ENCODE data around the gene UCN. TPM values are rescaled to one million over a fixed set of nuclear protein-coding genes. Genes with fewer than 3 reads are reported as not detected.
"Not testable (repeated sequence)": the region's sequence is repeated elsewhere in the genome, so short reads cannot be mapped to it uniquely, and the experiment has no call there.

UCN gene
- total RNA-seq, 1 experiment from 2014 or later: 1.5 TPM

DNA sequence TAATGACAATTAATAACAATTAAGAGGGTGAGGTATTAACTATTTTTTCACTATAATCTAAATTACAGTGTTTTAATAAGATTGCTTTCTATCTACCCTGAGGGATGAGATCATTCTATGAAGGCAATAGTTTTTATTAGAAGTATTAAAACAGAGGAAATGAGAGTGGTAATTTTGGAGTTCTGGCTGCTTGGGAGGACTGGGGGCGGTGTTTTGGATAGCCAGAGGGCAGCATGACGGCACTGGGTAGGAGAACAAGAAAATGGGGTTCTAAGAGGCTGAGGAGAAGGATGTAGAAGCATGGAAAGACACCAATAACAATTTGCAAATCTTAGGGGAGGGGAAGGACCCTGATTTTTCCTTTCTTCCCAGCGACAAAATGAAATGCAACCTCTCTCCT lies 38.1 kb downstream of the UCN start:
- H4K20me1 ChIP-seq (ENCODE audit: control insufficient read depth, insufficient read depth, insufficient read length): no peaks in the 10 kb centered on the region
- H3K23ac ChIP-seq (ENCODE audit: insufficient read length, low read depth, low read length): no peak overlapping the region
- no peaks in the 10 kb centered on the region for H3K79me1 ChIP-seq (ENCODE audit: insufficient read depth, low read depth, low read length, poor library complexity, severe bottlenecking)
- H3K4ac ChIP-seq (ENCODE audit: low read depth, low read length): no peak overlapping the region
- WGBS (ENCODE audit: extremely low coverage, insufficient read length, low lambda C conversion rate): no CpG with 5 or more reads among the region's 3 CpGs
- H3K4me1 ChIP-seq (ENCODE audit: insufficient read depth, low read length): no peaks in the 10 kb centered on the region
- Mint-ChIP-seq H3K9me3 (peaks cover 0 to 2% of the 10 kb centered on the region in 2 experiments; a peak in 2 of 5 replicates), H3K27ac (no peak overlapping the region), H3K4me3 (no peak overlapping the region), H3K36me3 (ENCODE audit: insufficient read depth in 1 of 3, low read depth in 3 of 3) (no peaks in the 10 kb centered on the region; a peak in 2 of 7 replicates), H3K27me3 (ENCODE audit: low read depth) (peaks cover 16% of the 10 kb centered on the region), H3K4me1 (peaks cover 9 to 14% of the 10 kb centered on the region in 2 experiments)
- no peak overlapping the region for H3T11ph ChIP-seq (ENCODE audit: low read length)
- no peak overlapping the region for H3K18ac ChIP-seq (ENCODE audit: insufficient read length, low read depth, low read length)
- no peak overlapping the region for H2AK5ac ChIP-seq (ENCODE audit: insufficient read length, low read length)
- no peak overlapping the region for H3K14ac ChIP-seq (ENCODE audit: insufficient read depth, low read length)
- H2BK20ac ChIP-seq (ENCODE audit: low read depth, low read length, poor library complexity, severe bottlenecking): no peak overlapping the region
- no peak overlapping the region for H2AFZ ChIP-seq (ENCODE audit: low read length)
- H2BK12ac ChIP-seq (ENCODE audit: insufficient read length, low read depth, low read length): no peak overlapping the region
- no peaks in the 10 kb centered on the region for H3K23me2 ChIP-seq (ENCODE audit: insufficient read length, low read depth, low read length, poor library complexity, severe bottlenecking)
- H3K79me2 ChIP-seq (ENCODE audit: insufficient read depth, low read length): no peaks in the 10 kb centered on the region
- H3K9ac ChIP-seq (ENCODE audit: extremely low read depth, insufficient read length, low read length): no peak overlapping the region
- H3K27me3 ChIP-seq (ENCODE audit: insufficient read depth, low read length): peaks cover 10% of the 10 kb centered on the region; the same call in 1 of the 2 replicates
- H3K9me3 ChIP-seq (ENCODE audit: control insufficient read depth, low read depth, low read length): no peaks in the 10 kb centered on the region
- DNase-seq: no peak
- no peak overlapping the region for H4K91ac ChIP-seq (ENCODE audit: insufficient read length, low read depth, low read length)
- H3K56ac ChIP-seq (ENCODE audit: insufficient read length, low read depth, low read length): no peak overlapping the region
- H3K4me2 ChIP-seq (ENCODE audit: insufficient read depth, insufficient read length, low read length): no peak overlapping the region
- TF ChIP-seq, protein P1, sequence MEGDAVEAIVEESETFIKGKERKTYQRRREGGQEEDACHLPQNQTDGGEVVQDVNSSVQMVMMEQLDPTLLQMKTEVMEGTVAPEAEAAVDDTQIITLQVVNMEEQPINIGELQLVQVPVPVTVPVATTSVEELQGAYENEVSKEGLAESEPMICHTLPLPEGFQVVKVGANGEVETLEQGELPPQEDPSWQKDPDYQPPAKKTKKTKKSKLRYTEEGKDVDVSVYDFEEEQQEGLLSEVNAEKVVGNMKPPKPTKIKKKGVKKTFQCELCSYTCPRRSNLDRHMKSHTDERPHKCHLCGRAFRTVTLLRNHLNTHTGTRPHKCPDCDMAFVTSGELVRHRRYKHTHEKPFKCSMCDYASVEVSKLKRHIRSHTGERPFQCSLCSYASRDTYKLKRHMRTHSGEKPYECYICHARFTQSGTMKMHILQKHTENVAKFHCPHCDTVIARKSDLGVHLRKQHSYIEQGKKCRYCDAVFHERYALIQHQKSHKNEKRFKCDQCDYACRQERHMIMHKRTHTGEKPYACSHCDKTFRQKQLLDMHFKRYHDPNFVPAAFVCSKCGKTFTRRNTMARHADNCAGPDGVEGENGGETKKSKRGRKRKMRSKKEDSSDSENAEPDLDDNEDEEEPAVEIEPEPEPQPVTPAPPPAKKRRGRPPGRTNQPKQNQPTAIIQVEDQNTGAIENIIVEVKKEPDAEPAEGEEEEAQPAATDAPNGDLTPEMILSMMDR (conservative IDR thresholded peaks at IDR 0.05): no peak
- no peak overlapping the region for H4K5ac ChIP-seq (ENCODE audit: insufficient read length, low read depth, low read length)
- no peak overlapping the region for H4K8ac ChIP-seq (replicated peaks; ENCODE audit: insufficient read length, low read depth, low read length)
- H2BK15ac ChIP-seq (ENCODE audit: low read depth, low read length): no peak overlapping the region
- H2BK5ac ChIP-seq (ENCODE audit: insufficient read length, low read length): no peak overlapping the region
- H2BK120ac ChIP-seq (ENCODE audit: low read depth, low read length, poor library complexity, severe bottlenecking): no peak overlapping the region
- no peak overlapping the region for H3K27ac ChIP-seq (ENCODE audit: insufficient read length, low read depth, low read length)

GRCh38 chr2:27268296-27268695 lies 39.9 kb downstream of the UCN start:
- not testable (repeated sequence) for H4K91ac ChIP-seq (ENCODE audit: insufficient read length, low read depth, low read length); H3K4me3 Mint-ChIP-seq; DNase-seq; H3K18ac ChIP-seq (ENCODE audit: insufficient read length, low read depth, low read length); H3T11ph ChIP-seq (ENCODE audit: low read length); H3K9ac ChIP-seq (ENCODE audit: extremely low read depth, insufficient read length, low read length); H2BK5ac ChIP-seq (ENCODE audit: insufficient read length, low read length); H4K20me1 ChIP-seq (ENCODE audit: control insufficient read depth, insufficient read depth, insufficient read length); H4K8ac ChIP-seq (replicated peaks; ENCODE audit: insufficient read length, low read depth, low read length); H3K4me1 ChIP-seq (ENCODE audit: insufficient read depth, low read length); H3K14ac ChIP-seq (ENCODE audit: insufficient read depth, low read length); H3K56ac ChIP-seq (ENCODE audit: insufficient read length, low read depth, low read length); H2BK12ac ChIP-seq (ENCODE audit: insufficient read length, low read depth, low read length); H3K9me3 Mint-ChIP-seq; H2BK15ac ChIP-seq (ENCODE audit: low read depth, low read length); H3K4ac ChIP-seq (ENCODE audit: low read depth, low read length); H4K5ac ChIP-seq (ENCODE audit: insufficient read length, low read depth, low read length); H2BK20ac ChIP-seq (ENCODE audit: low read depth, low read length, poor library complexity, severe bottlenecking); H3K79me1 ChIP-seq (ENCODE audit: insufficient read depth, low read depth, low read length, poor library complexity, severe bottlenecking); H2AK5ac ChIP-seq (ENCODE audit: insufficient read length, low read length); H3K23ac ChIP-seq (ENCODE audit: insufficient read length, low read depth, low read length); H3K27ac ChIP-seq (ENCODE audit: insufficient read length, low read depth, low read length); H3K27ac Mint-ChIP-seq; H3K36me3 Mint-ChIP-seq (ENCODE audit: insufficient read depth in 1 of 3, low read depth in 3 of 3); H3K4me2 ChIP-seq (ENCODE audit: insufficient read depth, insufficient read length, low read length); H2BK120ac ChIP-seq (ENCODE audit: low read depth, low read length, poor library complexity, severe bottlenecking); H2AFZ ChIP-seq (ENCODE audit: low read length); H3K23me2 ChIP-seq (ENCODE audit: insufficient read length, low read depth, low read length, poor library complexity, severe bottlenecking); H3K79me2 ChIP-seq (ENCODE audit: insufficient read depth, low read length); H3K9me3 ChIP-seq (ENCODE audit: control insufficient read depth, low read depth, low read length)
- peaks cover 24% of the 10 kb centered on the region; the same call in 1 of the 2 replicates for H3K27me3 ChIP-seq (ENCODE audit: insufficient read depth, low read length)
- no CpG with 5 or more reads among the region's 13 CpGs for WGBS (ENCODE audit: extremely low coverage, insufficient read length, low lambda C conversion rate)
- Mint-ChIP-seq H3K27me3 (ENCODE audit: low read depth) (peaks cover 10% of the 10 kb centered on the region), H3K4me1 (peaks cover 14% of the 10 kb centered on the region in 2 experiments)

All from H9 (cell line).